CD4-positive, alpha-beta T cell treated with Interleukin-21 for 1 hour (primary cell): ENCODE results near the gene ASXL2.

Source experiments
- DNase-seq: peaks from one replicate; pipeline ENCODE4 v3.0.0-alpha.2; 2020

Gene ASXL2

DNA sequence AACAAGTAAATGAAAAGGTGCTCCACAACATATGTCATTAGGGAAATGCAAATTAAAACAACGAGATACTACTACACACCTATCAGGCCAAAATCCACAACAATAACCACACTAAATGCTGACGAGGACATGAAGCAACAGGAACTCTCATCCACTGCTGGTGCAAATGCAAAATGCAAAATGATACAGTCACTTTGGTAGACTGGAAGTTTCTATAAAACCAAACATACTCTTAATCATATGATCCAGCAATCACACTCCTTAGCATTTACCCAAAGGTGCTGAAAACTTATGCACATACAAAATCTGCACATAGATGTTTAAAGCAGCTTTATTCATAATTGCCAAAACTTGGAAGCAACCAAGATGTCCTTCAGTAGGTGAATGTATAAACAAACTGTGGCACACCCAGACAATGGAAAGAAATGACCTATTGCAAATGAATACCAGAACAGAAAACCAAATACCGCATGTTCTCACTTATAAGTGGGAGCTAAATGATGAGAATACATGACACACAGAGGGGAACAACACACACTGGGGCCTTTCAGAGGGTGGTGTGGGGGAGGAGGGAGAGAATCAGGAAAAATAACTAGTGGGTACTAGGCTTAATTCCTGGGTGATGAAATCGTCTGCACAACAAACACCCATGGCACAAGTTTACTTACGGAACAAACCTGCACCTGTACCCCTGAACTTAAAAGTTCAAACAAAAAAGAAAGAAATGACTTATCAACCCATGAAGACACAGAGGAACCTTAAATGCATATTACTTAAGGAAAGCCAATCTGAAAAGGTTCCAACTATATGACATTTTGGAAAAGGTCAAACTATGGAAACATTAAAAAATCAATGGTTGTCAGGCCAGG lies 80.4 kb downstream of the ASXL2 start:
- DNase-seq, result no peak

DNA sequence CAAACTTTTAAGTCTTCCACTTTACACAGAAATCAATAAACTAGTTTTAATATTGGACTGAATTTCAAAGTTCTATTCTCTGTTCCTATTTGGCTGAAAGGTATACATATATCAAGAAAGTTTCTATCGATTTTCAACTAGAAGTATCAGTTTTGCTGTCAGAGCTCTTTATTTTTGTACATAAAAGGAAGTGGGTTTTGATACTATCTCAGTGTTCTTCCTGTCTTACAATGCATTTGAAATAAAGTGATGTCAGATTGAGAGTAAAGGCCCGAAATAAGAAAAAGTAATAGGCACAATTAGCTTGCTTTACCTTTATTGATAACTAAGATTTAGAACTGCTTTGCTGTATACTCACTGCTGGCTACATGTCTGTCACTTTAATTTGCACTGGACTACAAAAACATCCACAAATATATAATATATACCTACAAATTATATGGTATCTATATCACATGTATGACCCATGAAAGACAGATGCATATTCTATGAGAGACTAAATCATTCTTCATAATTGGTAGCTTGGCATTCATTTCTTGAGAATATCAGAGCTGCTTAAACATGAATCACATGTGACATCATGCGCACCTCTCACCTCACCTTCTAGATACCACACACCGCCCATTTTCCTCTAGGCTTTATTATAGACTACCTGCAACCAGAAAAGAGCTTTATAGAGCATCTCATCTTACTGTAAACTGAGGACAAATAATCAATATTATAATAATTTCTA lies 83.6 kb downstream of the ASXL2 start:
- peak; percentile 60 for DNase-seq

- peak; percentile 21 for DNase-seq
Observed at GRCh38 chr2:25790074-25790790, 88.1 kb downstream of the ASXL2 start.

DNA sequence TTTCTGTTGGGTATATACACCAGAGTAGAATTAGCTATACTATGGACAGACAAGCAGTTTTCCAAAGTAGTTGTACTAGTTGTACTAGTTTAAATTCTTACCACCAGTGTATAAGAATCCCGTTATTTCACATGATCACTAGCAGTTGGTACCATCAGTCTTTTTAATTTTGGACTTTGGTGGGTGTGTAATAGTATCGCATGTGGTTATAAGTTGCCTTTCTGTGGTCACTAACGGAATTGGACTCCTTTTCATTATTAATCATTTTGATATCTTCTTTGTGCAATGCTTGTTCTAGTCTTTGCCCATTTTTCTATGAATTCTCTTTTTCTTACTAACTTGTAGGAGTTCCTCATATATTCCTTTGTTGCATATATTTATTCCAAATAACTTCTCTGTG lies 89.8 kb downstream of the ASXL2 start:
- DNase-seq, result no peak

GRCh38 chr2:25787020-25787419 lies 91.3 kb downstream of the ASXL2 start:
- DNase-seq, result no peak

DNA sequence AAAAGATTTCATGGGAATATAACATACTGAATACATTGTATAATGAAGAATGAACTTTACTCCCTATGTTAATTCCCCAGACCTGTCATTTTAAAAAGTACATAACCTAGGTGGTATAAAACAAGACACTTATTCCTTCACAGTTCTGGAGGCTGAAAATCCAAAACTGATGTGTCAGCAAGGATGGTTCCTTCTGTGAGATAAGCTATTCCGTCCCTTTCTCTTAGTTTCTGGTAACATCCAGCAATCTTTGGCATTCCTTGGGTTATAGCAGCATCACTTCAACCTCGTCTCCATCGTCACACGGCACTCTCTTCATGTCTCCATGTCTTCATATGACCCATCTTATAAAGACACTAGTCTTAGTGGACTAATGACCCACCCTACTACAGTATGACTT lies 93.9 kb downstream of the ASXL2 start:
- DNase-seq, result no peak

GRCh38 chr2:25777077-25777476 lies 101.2 kb downstream of the ASXL2 start:
- DNase-seq, result no peak

GRCh38 chr2:25772078-25772477 lies 106.2 kb downstream of the ASXL2 start:
- no peak for DNase-seq

DNA sequence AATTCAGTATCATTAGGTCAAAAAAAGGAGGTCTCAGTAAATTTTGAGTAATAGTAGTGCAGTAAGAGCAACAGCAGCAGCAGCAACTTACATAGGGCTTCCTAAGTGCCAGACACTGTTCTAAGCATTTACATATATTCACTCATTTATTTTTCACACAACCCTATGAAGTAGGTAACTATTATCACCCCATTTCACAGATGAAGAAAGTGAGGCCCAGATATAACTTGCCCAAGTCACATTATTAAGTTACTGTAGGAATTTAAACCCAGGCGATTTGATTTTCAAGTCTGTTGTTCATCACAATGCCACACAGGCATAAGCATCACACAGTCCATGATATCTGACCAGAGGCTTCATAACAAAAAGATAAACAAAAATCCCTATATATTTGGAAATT lies 114.7 kb downstream of the ASXL2 start:
- no peak for DNase-seq

DNA sequence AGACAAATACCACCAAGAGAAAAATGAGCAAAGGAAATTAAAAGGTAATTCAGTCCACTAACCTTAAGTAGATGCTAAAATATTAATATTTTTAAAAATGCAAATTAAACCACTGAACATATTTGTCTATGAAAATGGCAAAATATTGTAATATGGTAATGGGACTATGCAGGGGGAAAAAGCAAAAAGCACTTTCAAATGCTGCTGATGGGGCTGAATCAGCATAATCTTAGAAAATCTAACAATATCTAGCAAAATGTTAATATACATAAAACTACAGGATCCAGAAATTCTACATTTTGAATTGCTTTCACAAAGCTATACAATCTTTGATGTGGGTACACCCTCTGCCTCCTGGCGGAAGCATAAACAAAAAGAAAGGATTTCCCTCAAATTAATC lies 118.0 kb downstream of the ASXL2 start:
- DNase-seq, result no peak

DNA sequence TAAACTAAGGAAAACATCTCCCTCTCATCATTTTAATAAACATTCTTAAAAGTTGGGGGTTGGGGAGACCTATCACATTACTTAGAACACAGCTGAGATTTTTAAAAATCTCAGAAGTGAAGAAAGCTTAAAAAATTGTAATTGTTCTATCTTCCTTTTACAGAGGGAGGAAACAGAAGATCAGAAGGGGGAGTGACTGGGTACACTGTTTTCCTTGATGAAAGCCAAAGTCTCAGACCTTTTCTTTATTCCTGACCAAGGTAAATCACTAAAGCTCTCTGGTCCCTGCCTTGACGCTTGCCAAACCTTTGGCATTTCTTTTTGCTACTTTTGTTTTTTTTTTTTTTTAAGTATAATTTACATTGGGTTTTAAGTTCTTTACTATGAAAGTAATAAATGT lies 119.9 kb downstream of the ASXL2 start:
- DNase-seq, result no peak

GRCh38 chr2:25757906-25758305 lies 120.4 kb downstream of the ASXL2 start:
- no peak for DNase-seq

- DNase-seq, result no peak
Observed at GRCh38 chr2:25756536-25756935, 121.8 kb downstream of the ASXL2 start.

DNA sequence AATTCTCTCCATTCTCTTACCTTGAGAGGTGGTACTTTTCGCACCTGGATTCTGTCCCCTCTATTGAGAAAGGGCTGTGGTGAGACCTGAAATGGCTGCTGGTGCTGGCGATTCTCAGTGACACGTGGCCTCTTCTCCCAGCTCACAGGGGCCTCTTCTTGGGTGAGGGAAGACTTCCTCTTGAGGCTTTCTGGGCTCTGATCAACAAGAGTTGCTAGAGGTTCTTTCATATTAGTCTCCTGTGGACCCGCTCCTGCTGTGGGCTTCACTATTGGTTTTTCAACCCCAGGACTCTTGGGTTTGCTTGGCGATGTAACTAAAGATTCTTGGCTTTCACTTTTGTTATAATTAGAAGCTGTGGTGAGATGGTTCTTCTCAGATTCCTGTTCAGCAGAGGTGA lies 128.6 kb downstream of the ASXL2 start:
- DNase-seq, result no peak

GRCh38 chr2:25744055-25744454 lies 134.2 kb downstream of the ASXL2 start:
- DNase-seq, result no peak

DNA sequence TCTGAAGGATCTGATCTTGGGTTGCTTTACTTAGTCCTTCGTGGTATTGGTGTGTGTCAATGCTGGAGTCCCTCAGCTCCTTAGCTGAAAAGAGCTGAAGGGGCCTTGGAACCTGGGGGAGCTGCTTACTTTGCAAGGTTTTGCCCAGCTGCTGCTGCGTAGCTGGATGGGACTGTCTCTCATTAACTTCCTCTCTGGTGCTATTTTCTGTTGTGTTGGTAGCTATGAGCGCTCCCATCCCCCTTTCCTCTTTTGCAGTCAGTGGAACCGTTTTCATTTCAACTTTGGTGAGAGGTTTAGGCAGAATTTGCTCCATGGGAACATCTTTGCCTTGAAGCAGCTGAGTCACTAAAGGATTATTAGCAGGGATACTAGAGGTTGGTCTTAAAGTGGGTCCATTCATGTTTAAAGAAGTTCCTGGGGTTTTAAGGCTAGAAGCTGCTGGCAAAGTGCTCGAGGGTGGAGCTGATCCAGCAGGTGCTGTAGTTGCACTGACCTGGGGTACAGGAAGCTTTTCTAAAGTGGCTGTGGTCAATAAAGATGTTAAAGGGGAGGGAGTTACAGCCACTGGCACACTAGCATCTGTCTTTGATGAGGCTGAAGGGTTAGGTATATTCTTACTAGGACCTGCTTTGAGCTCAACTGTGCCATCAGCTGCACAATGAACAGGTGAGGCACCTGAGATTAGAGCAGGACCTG lies 135.0 kb downstream of the ASXL2 start:
- DNase-seq, result peak; percentile 4

GRCh38 chr2:25742501-25742900 lies 135.8 kb downstream of the ASXL2 start:
- DNase-seq, result no peak

- no peak for DNase-seq
Observed at GRCh38 chr2:25740810-25741381, 137.4 kb downstream of the ASXL2 start.

DNA sequence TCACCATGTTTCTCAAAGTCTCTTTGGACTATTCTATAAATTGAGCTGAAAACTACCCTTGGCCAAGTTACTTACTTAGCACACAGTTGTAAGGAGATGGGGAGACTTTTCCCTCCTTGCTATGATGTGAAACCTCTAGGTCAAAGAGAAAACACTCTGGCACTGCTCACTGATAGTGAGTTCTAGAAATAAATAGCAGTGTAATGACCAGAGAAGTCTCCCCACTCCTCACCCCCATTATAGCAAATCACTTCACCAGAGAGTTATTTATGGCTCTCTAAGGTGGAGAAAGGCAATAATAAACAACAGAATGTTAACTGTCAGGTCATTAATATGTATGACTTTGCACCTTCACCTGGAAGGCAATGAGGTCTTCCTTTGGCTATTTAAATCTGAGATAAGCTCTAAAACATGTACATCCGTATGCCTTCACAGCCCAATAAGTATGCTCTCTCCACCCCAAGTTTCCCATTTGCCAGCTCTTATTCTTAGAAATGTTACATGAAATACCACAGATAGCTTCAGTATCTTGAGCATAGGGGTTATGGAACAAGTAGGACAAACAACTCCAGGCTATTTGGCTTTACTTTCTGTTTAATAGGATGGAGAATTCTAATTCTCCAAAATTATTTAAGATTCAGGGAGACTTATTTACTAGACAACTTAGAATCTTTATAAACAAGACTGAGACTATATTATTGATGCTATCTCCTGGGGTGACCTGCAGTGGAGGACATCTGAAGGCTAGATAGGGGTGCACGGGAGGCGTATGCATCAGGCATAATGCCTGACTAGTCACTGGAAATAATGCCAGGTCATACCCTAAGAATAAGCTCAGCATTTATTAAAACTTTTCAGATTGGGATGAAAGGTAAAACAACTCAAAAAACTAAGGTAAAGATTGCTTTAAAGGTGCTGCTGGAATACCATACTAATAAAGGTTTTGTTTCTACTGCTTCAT lies 139.6 kb downstream of the ASXL2 start:
- no peak for DNase-seq

- no peak for DNase-seq
Observed at GRCh38 chr2:25736899-25737515, 141.3 kb downstream of the ASXL2 start.

DNA sequence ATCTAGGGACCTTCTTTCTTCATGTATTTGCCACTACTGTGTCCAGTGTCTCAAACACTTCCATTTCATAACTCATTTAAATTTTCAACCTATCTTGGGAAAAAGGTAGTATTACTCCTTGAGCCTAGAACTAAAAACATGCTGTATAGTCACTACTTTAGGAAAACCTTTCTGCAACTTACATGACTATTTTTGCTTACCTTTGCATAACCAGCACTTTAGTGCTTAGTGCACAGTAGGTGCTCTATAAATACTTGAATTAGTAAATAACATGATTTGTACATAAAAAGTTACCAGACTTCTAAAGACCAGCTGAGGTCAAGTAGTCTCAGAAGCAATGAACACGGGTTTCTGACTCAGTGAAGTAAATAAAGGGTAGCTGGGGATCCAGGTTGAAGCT lies 142.5 kb downstream of the ASXL2 start:
- no peak for DNase-seq
